ENCODE measurements around the gene SULT1A1. TPM values are rescaled to one million over a fixed set of nuclear protein-coding genes. Genes with fewer than 3 reads are reported as not detected.

The SULT1A1 gene
- total and polyA plus RNA-seq, 2 of the 13 experiments (the other 11 are each of a cell fraction or from before 2014, with no cell fraction given) = 114 to 147 TPM

GRCh38 chr16:28569021-28569420, 40.8 kb downstream of the SULT1A1 start:
- no peak overlapping the region for H2AFZ ChIP-seq (ENCODE audit: low read length)
- H3K79me2 ChIP-seq (ENCODE audit: insufficient read depth, low read length) = peaks cover 7% of the 10 kb centered on the region
- H3K4me1 ChIP-seq (ENCODE audit: insufficient read depth, low read length) = no peaks in the 10 kb centered on the region
- intact Hi-C loops (cut with micrococcal nuclease; ENCODE audit: unreplicated experiment) = no loop called here
- H3K9me3 ChIP-seq (ENCODE audit: low read length) = peaks cover 10% of the 10 kb centered on the region
- no peaks in the 10 kb centered on the region for H3K27me3 ChIP-seq (ENCODE audit: control insufficient read depth in 1 of 2, insufficient read depth in 2 of 2, low read length in 2 of 2)
- no peak for FAIRE-seq
- no peak overlapping the region for H3K9ac ChIP-seq (ENCODE audit: insufficient read depth, low read depth, low read length)
- DNase-seq (ENCODE audit: low spot score) = no peak
- H3K4me3 ChIP-seq (replicated peaks in 1 of 3; ENCODE audit: insufficient read depth in 1 of 3, low read depth in 2 of 3, low read length in 3 of 3) = no peak overlapping the region
- WGBS (ENCODE audit: low lambda C conversion rate) = 95% methylated on average over 5 of the region's 5 CpGs
- no peaks in the 10 kb centered on the region for H4K20me1 ChIP-seq (ENCODE audit: insufficient read depth, low read length)
- no peak overlapping the region for H3K27ac ChIP-seq (ENCODE audit: extremely low read length, insufficient read depth, low read length)
- no TSS peak for BruUV-seq (replicated peaks)
- no peak overlapping the region for H3K4me2 ChIP-seq (ENCODE audit: low read depth, low read length)
- ChIA-PET POLR2A (no interaction called here), CTCF (ENCODE audit: low intra/inter-chr PET ratio, low total read pairs) (no interaction called here)
- in situ Hi-C loops (cut with HindIII; ENCODE audit: extremely low pct_ligation_motif_present, low pct_unique_long_range_greater_than_20kb) = no loop called here
- ATAC-seq = no peak
- TF ChIP-seq ZNF7 (CRISPR knock-in tag; IDR thresholded peaks at IDR 0.05) = no peak
- no peak for TF ChIP-seq SRSF4 (IDR thresholded peaks at IDR 0.05; ENCODE audit: low read depth, low read length, poor library complexity, severe bottlenecking)
- no peak for TF ChIP-seq MLX (CRISPR knock-in tag; IDR thresholded peaks at IDR 0.05)
- TF ChIP-seq NFIC (IDR thresholded peaks at IDR 0.05; ENCODE audit: low read length) = no peak
- no peak for TF ChIP-seq ETV6 (CRISPR knock-in tag; conservative IDR thresholded peaks at IDR 0.05)
- TF ChIP-seq MYC (CRISPR knock-in tag; IDR thresholded peaks at IDR 0.05; ENCODE audit: borderline replicate concordance) = no peak
- no peak for TF ChIP-seq LCORL (IDR thresholded peaks at IDR 0.05)
- TF ChIP-seq LCORL (CRISPR knock-in tag; IDR thresholded peaks at IDR 0.05) = no peak
- TF ChIP-seq BHLHE40 (IDR thresholded peaks at IDR 0.05; ENCODE audit: low read length) = no peak
- H3K36me3 ChIP-seq (replicated peaks in 1 of 2; ENCODE audit: control insufficient read depth in 1 of 2, insufficient read depth in 2 of 2, low read length in 2 of 2) = peaks cover 0 to 6% of the 10 kb centered on the region in 2 experiments; a peak in 2 of 5 replicates

GRCh38 chr16:28567292-28567691, 42.6 kb downstream of the SULT1A1 start:
- DNase-seq (ENCODE audit: low spot score) (no peak), ATAC-seq (no peak), FAIRE-seq (no peak)
- CTCF ChIA-PET (ENCODE audit: low intra/inter-chr PET ratio, low total read pairs) = no interaction called here
- POLR2A ChIA-PET = no interaction called here
- TF ChIP-seq ZNF644 (CRISPR knock-in tag; IDR thresholded peaks at IDR 0.05; ENCODE audit: low read depth) (no peak), NCOR1 (IDR thresholded peaks at IDR 0.05; ENCODE audit: borderline replicate concordance, low read length) (no peak), ZBTB7B (CRISPR knock-in tag; IDR thresholded peaks at IDR 0.05) (no peak), TAF15 (IDR thresholded peaks at IDR 0.05; ENCODE audit: low read depth, low read length, poor library complexity, severe bottlenecking) (no peak), FOXA3 (CRISPR knock-in tag; IDR thresholded peaks at IDR 0.05) (no peak), RAD51 (IDR thresholded peaks at IDR 0.05; ENCODE audit: borderline replicate concordance) (no peak), ZNF629 (CRISPR knock-in tag; conservative IDR thresholded peaks at IDR 0.05) (no peak), KDM5B (CRISPR knock-in tag; IDR thresholded peaks at IDR 0.05; ENCODE audit: borderline replicate concordance) (no peak)
- no peaks in the 10 kb centered on the region for H3K4me1 ChIP-seq (ENCODE audit: insufficient read depth, low read length)
- H2AFZ ChIP-seq (ENCODE audit: low read length) = no peak overlapping the region
- peaks cover 10% of the 10 kb centered on the region for H3K9me3 ChIP-seq (ENCODE audit: low read length)
- no peaks in the 10 kb centered on the region for H4K20me1 ChIP-seq (ENCODE audit: insufficient read depth, low read length)
- intact Hi-C loops (cut with micrococcal nuclease; ENCODE audit: unreplicated experiment) (no loop called here), in situ Hi-C loops (cut with HindIII; ENCODE audit: extremely low pct_ligation_motif_present, low pct_unique_long_range_greater_than_20kb) (no loop called here)
- no peak overlapping the region for H3K4me2 ChIP-seq (ENCODE audit: low read depth, low read length)
- H3K9ac ChIP-seq (ENCODE audit: insufficient read depth, low read depth, low read length) = no peak overlapping the region
- H3K36me3 ChIP-seq (replicated peaks in 1 of 2; ENCODE audit: control insufficient read depth in 1 of 2, insufficient read depth in 2 of 2, low read length in 2 of 2) = peaks cover 0 to 4% of the 10 kb centered on the region in 2 experiments; a peak in 2 of 5 replicates
- 95% methylated on average over 2 of the region's 2 CpGs for WGBS (ENCODE audit: low lambda C conversion rate)
- no peak overlapping the region for H3K27ac ChIP-seq (ENCODE audit: extremely low read length, insufficient read depth, low read length)
- no peak overlapping the region for H3K4me3 ChIP-seq (replicated peaks in 1 of 3; ENCODE audit: insufficient read depth in 1 of 3, low read depth in 2 of 3, low read length in 3 of 3)
- H3K27me3 ChIP-seq (ENCODE audit: control insufficient read depth in 1 of 2, insufficient read depth in 2 of 2, low read length in 2 of 2) = no peaks in the 10 kb centered on the region
- BruUV-seq (replicated peaks) = no TSS peak
- peaks cover 7% of the 10 kb centered on the region for H3K79me2 ChIP-seq (ENCODE audit: insufficient read depth, low read length)
